Right atrium auricular region (tissue), 2 donors: ENCODE measurements around the gene ARHGEF16. TPM values are rescaled to one million over a fixed set of nuclear protein-coding genes. Genes with fewer than 3 reads are reported as not detected.

Experiments
- DNase-seq: peaks from one replicate; pipeline ENCODE4 v3.0.0-alpha.2; 2019; ENCODE audit warnings: low spot score
- H3K27ac ChIP-seq, 2 donors: fragments of 200-600 bp; sonication (generic); 1 replicate in 1 of 2; 2 replicates in 1 of 2; pipeline ENCODE4 v1.5.1; 2016 to 2019
- H3K27me3 ChIP-seq, 2 donors: fragments of 200-600 bp; sonication (generic); one replicate each; pipeline versions ENCODE4 v1.5.1 to v1.6.0; 2017 to 2019
- H3K36me3 ChIP-seq: fragments of 200-600 bp; sonication (generic); one replicate; pipeline ENCODE4 v1.5.1; 2016
- H3K4me1 ChIP-seq, 2 donors: fragments of 200-600 bp; sonication (generic); one replicate each; pipeline versions ENCODE4 v1.5.1 to v1.6.0; 2017 to 2019
- H3K4me3 ChIP-seq, 2 donors: fragments of 200-600 bp; sonication (generic); 1 replicate in 1 of 2; 2 replicates in 1 of 2; pipeline ENCODE4 v1.5.1; 2017 to 2019; ENCODE audit warnings: mild to moderate bottlenecking in 1 of 2, moderate library complexity in 1 of 2
- H3K9me3 ChIP-seq, 2 donors: fragments of 200-600 bp; sonication (generic); one replicate each; pipeline ENCODE4 v1.5.1; 2019
- total RNA-seq, 2 donors: library from RNA; depleted of rRNA; stranded (reverse); fragments of >200 nt; gene quantifications; one replicate each; pipeline ENCODE4 v1.1.0, GENCODE V29; 2016
- TF ChIP-seq, protein P1 (sequence below), 2 donors: fragments of 200-600 bp; sonication (generic); IDR thresholded peaks; one replicate each; pipeline ENCODE4 v1.5.1; 2019; ENCODE audit warnings: antibody characterized with exemption in 2 of 2

Gene ARHGEF16
- total RNA-seq, 2 donors from 2014 or later = 0.22 to 1.5 TPM

DNA sequence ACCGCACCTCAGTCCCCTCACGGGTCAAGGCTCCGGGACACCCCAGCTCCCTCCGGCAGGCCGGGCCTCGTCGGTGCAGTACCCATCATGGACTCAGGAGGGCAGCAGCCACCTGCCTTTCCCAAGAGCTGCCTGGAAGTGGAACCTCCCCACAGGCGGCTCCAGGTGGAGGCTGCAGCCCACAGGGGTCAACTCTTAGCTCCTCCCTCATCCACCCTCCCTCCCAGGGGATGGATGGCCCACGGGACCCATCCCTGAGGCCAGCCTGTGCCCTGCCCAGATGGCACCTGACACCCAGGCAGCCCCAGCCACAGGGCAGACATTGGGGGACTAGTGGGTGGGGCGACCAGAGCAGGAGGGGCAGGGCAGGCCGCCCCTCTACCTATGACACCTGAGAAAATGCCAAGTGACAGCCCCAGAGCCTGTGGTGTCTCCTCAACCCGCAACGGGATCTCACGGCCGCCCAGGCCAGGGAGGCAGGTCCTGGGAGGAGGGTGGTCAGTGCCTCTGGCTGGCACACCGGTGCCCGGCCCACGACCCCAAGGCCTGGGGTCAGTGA is 1.2 kb upstream of the ARHGEF16 start:
- DNase-seq = peak; percentile 74
- no peak overlapping the region for H3K4me3 ChIP-seq
- H3K4me1 ChIP-seq = peaks cover 0 to 30% of the 10 kb centered on the region in 2 donors
- H3K27me3 ChIP-seq = no peaks in the 10 kb centered on the region
- H3K36me3 ChIP-seq = no peaks in the 10 kb centered on the region
- H3K27ac ChIP-seq = no peak overlapping the region
- TF ChIP-seq, protein P1, sequence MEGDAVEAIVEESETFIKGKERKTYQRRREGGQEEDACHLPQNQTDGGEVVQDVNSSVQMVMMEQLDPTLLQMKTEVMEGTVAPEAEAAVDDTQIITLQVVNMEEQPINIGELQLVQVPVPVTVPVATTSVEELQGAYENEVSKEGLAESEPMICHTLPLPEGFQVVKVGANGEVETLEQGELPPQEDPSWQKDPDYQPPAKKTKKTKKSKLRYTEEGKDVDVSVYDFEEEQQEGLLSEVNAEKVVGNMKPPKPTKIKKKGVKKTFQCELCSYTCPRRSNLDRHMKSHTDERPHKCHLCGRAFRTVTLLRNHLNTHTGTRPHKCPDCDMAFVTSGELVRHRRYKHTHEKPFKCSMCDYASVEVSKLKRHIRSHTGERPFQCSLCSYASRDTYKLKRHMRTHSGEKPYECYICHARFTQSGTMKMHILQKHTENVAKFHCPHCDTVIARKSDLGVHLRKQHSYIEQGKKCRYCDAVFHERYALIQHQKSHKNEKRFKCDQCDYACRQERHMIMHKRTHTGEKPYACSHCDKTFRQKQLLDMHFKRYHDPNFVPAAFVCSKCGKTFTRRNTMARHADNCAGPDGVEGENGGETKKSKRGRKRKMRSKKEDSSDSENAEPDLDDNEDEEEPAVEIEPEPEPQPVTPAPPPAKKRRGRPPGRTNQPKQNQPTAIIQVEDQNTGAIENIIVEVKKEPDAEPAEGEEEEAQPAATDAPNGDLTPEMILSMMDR (IDR thresholded peaks at IDR 0.05) = peak; percentile 86 to 96
- peaks cover 0 to under 1% of the 10 kb centered on the region in 2 donors for H3K9me3 ChIP-seq

DNA sequence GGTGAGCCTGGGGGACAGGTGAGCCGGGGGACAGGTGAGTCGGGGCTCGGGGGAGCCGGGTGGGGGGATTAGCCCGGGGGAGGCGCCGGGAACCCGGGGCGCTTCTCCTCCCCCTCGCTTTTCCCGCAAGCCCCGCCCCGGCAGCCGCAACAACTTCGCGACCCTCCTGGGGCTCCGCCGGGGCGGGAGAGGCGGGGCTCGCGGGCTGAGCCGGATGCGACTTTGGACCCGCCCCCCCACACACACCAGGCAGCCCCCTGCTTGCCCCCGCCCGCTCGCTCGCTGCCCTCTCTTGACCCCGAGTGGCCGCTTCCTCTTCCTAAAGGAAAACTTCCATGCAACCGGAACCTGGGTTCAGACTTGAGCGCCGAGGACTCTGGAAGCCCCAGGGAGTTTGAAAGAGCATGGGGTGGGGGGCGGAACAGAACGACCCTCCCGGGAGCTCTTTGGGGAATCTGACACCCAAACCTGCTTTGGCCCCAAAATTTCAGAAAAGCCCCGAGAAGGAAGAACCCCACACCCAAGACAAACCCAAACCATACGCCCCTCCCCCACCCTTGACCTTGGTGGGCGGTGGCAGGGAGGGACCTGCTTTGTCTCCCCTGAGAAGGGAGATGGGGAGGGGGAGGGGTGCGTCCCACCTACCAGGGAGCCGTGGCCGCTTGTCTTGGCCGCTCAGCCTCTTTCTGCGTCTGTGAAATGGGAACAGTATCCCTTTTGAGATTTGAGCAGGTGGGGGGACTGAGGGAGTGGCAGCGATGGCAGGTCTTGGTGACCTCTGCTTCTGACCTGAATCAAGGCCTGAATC is 550 bp downstream of the ARHGEF16 start:
- Histone ChIP-seq H3K27me3 (no peaks in the 10 kb centered on the region), H3K36me3 (no peaks in the 10 kb centered on the region), H3K4me1 (peaks cover 0 to 41% of the 10 kb centered on the region in 2 donors), H3K27ac (peak overlapping the region in 1 of 2 donors; percentile 47), H3K9me3 (no peaks in the 10 kb centered on the region), H3K4me3 (peak overlapping the region; percentile 49 to 66)
- DNase-seq = no peak
- TF ChIP-seq, protein P1 (IDR thresholded peaks at IDR 0.05) = no peak

DNA sequence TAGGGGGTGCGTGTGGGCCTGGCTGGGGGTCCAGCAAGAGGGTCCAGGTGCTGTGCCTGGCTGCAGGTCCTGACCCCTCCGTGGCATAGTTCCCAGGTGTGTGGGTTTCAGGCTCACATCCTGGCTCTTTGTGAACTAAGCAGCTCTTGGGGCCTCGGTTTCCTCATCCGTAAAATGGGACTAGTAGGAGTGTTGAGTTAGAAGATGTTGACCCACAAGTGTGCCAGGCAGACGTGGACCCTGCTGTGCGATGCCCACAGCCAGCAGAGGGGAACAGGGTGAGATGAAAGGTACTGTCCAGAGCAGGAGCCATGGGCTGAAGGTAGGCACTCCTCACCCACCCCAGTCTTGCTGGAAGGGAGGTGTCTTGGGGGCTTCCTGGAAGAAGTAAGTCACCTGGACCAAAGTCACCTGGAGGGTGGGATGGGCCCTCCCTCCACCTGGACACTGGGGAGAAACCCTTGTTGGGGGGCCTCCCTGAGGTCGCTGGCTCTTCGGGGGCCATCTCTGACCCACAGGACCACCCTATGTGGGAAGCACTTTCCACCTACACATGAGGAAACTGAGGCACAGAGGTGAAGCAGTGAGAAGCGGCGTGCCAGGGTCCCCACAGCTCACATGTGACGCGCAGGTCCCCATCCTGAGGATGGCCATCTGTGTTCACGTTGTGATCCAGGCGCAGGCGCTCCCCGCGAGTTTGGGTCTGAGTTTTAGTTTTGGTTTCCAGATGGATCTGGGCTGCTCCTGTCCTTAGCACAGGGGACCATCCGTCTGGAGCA is 1.4 kb downstream of the ARHGEF16 start:
- Histone ChIP-seq H3K4me3 (no peak overlapping the region), H3K4me1 (peaks cover 0 to 49% of the 10 kb centered on the region in 2 donors), H3K9me3 (no peaks in the 10 kb centered on the region), H3K27ac (no peak overlapping the region), H3K27me3 (no peaks in the 10 kb centered on the region), H3K36me3 (no peaks in the 10 kb centered on the region)
- no peak for DNase-seq
- TF ChIP-seq, protein P1 (IDR thresholded peaks at IDR 0.05) = no peak

DNA sequence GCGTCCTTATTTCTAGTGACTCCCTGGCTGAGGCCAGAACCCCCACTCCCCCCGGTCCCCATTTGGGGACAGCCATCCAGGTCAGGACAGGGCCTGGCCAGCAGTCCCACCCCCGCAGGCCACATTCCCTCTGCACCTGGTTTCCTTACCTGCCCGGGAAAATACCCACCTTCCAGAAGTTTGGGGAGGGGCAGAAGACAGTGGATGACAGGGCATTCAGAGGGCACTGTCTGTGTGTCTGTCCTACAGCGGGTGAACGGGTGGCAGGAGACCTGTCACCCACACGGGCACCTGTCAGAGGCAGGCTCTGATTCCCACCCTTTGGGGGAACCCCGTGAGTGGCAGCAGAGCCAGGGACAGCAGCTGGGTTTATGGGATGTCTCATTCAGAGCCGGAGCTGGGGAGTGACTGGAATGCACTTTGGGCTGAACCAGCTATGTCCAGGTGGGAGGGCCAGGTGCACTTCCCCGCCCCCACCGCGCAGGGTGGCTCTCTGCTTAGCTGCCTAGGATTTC is 2.0 kb downstream of the ARHGEF16 start:
- TF ChIP-seq, protein P1 (IDR thresholded peaks at IDR 0.05) = no peak
- no peak for DNase-seq
- Histone ChIP-seq H3K9me3 (no peaks in the 10 kb centered on the region), H3K36me3 (no peaks in the 10 kb centered on the region), H3K27me3 (no peaks in the 10 kb centered on the region), H3K27ac (no peak overlapping the region), H3K4me1 (peaks cover 0 to 51% of the 10 kb centered on the region in 2 donors), H3K4me3 (no peak overlapping the region)

DNA sequence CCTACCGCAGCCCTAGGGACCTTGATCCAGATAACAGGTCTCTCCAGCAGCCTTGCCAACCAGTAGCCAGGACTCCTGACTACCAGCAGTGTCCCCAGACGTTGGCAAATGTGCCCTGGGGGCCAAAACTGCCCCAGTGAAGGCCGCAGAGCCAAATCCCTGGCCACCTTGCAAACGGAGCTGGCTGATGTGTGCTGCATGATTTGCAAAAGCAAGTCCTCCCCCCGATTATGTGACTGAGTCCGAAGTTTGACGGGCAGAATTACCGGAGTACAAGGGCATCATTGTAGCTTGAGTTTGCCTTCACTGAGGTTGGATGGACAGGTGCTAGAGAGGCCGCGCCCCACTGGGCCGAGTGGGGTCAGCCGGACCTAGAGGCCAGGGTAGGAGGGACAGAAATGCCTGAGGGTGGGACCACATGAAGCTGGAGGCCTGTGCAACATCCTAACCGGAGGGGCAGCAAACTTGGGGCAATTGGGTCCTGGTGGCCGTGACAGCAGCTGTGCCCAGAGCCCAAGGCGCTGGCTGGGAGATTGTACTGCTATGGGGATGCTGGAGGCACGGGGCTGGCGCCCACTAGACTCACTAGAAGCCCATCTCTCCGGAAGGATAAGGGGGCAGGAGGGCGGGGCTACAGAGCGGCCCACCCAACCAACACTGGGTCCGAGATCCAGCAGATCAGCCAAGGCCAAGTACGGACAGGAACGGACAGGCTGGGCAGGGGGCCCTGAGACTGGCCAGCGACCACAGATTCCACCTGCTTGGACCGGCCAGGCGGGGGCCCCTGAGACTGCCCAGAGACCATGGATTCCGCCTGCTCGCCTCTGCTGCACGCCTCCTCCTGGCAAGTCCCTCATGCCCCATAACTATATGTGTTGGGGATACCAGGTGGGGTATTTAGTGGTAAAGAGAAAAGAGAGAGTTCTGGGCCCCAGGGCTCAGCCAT is 2.8 kb downstream of the ARHGEF16 start:
- no peak for DNase-seq
- Histone ChIP-seq H3K4me3 (no peak overlapping the region), H3K27me3 (no peaks in the 10 kb centered on the region), H3K9me3 (no peaks in the 10 kb centered on the region), H3K4me1 (peaks cover 0 to 51% of the 10 kb centered on the region in 2 donors), H3K27ac (no peak overlapping the region), H3K36me3 (no peaks in the 10 kb centered on the region)
- TF ChIP-seq, protein P1 (IDR thresholded peaks at IDR 0.05) = no peak
